Rectal smooth muscle tissue (tissue), 1 donor: ENCODE results near the gene APBA1.
"Not testable (repeated sequence)": the region's sequence is repeated elsewhere in the genome, so short reads cannot be mapped to it uniquely, and the experiment has no call there.

ENCODE experiments used
- H3K27ac ChIP-seq: one replicate; pipeline ENCODE4 v1.7.0; 2013; ENCODE audit warnings: low read depth, low read length, inconsistent platforms
- H3K27me3 ChIP-seq: one replicate; pipeline ENCODE4 v1.7.0; 2013; ENCODE audit warnings: low read length; ENCODE audit not compliant: control insufficient read depth, insufficient read depth
- H3K36me3 ChIP-seq: one replicate; pipeline ENCODE4 v1.7.0; 2013; ENCODE audit warnings: low read length; ENCODE audit not compliant: control insufficient read depth, insufficient read depth
- H3K4me1 ChIP-seq: one replicate; pipeline ENCODE4 v1.7.0; 2013; ENCODE audit warnings: low read length; ENCODE audit not compliant: control insufficient read depth, insufficient read depth
- H3K4me3 ChIP-seq: one replicate; pipeline ENCODE4 v1.7.0; 2013; ENCODE audit warnings: low read length
- H3K9ac ChIP-seq: one replicate; pipeline ENCODE4 v1.7.0; 2013; ENCODE audit warnings: low read length

The APBA1 gene

GRCh38 chr9:69454321-69454720, 217.8 kb downstream of the APBA1 start:
- Histone ChIP-seq H3K36me3 (no peaks in the 10 kb centered on the region), H3K4me1 (no peaks in the 10 kb centered on the region), H3K9ac (no peak overlapping the region), H3K27ac (no peak overlapping the region), H3K4me3 (no peak overlapping the region), H3K27me3 (no peaks in the 10 kb centered on the region)

- Histone ChIP-seq H3K36me3 (no peaks in the 10 kb centered on the region), H3K27ac (no peak overlapping the region)
These were observed 218.4 kb downstream of the APBA1 start for GRCh38 chr9:69453746-69454145.

GRCh38 chr9:69452110-69452782, 219.9 kb downstream of the APBA1 start:
- Histone ChIP-seq H3K27me3 (no peaks in the 10 kb centered on the region), H3K27ac (no peak overlapping the region), H3K4me3 (no peak overlapping the region), H3K4me1 (no peaks in the 10 kb centered on the region), H3K9ac (no peak overlapping the region), H3K36me3 (no peaks in the 10 kb centered on the region)

More at GRCh38 chr9:69453746-69454145, 218.4 kb downstream of the APBA1 start:
- Histone ChIP-seq H3K4me1 (no peaks in the 10 kb centered on the region), H3K4me3 (no peak overlapping the region), H3K9ac (no peak overlapping the region), H3K27me3 (no peaks in the 10 kb centered on the region)

- no peak overlapping the region for H3K27ac ChIP-seq
- no peaks in the 10 kb centered on the region for H3K27me3 ChIP-seq
- no peaks in the 10 kb centered on the region for H3K4me1 ChIP-seq
- no peak overlapping the region for H3K9ac ChIP-seq
- no peak overlapping the region for H3K4me3 ChIP-seq
- no peaks in the 10 kb centered on the region for H3K36me3 ChIP-seq
These were observed 225.7 kb downstream of the APBA1 start for GRCh38 chr9:69446496-69446895.

GRCh38 chr9:69445251-69445650, 226.9 kb downstream of the APBA1 start:
- Histone ChIP-seq H3K27ac (no peak overlapping the region), H3K36me3 (no peaks in the 10 kb centered on the region), H3K9ac (no peak overlapping the region), H3K4me3 (no peak overlapping the region), H3K4me1 (no peaks in the 10 kb centered on the region), H3K27me3 (no peaks in the 10 kb centered on the region)

GRCh38 chr9:69444791-69445190, 227.4 kb downstream of the APBA1 start:
- H3K27ac ChIP-seq, result no peak overlapping the region
- H3K4me1 ChIP-seq, result no peaks in the 10 kb centered on the region
- no peak overlapping the region for H3K9ac ChIP-seq
- no peak overlapping the region for H3K4me3 ChIP-seq
- H3K27me3 ChIP-seq, result no peaks in the 10 kb centered on the region
- no peaks in the 10 kb centered on the region for H3K36me3 ChIP-seq

GRCh38 chr9:69444021-69444420, 228.2 kb downstream of the APBA1 start:
- no peaks in the 10 kb centered on the region for H3K27me3 ChIP-seq
- no peak overlapping the region for H3K27ac ChIP-seq
- H3K4me3 ChIP-seq, result no peak overlapping the region
- H3K9ac ChIP-seq, result no peak overlapping the region
- H3K4me1 ChIP-seq, result no peaks in the 10 kb centered on the region
- H3K36me3 ChIP-seq, result no peaks in the 10 kb centered on the region

GRCh38 chr9:69443178-69443577, 229.0 kb downstream of the APBA1 start:
- H3K4me3 ChIP-seq, result no peak overlapping the region
- H3K4me1 ChIP-seq, result no peaks in the 10 kb centered on the region
- H3K27ac ChIP-seq, result no peak overlapping the region
- no peak overlapping the region for H3K9ac ChIP-seq
- H3K36me3 ChIP-seq, result no peaks in the 10 kb centered on the region
- no peaks in the 10 kb centered on the region for H3K27me3 ChIP-seq

- H3K36me3 ChIP-seq, result no peaks in the 10 kb centered on the region
- H3K4me3 ChIP-seq, result no peak overlapping the region
- no peaks in the 10 kb centered on the region for H3K27me3 ChIP-seq
These were observed 229.7 kb downstream of the APBA1 start for GRCh38 chr9:69442486-69442885.

GRCh38 chr9:69440254-69440955, 231.8 kb downstream of the APBA1 start:
- not testable (repeated sequence) for H3K36me3 ChIP-seq

More at GRCh38 chr9:69442486-69442885, 229.7 kb downstream of the APBA1 start:
- Histone ChIP-seq H3K4me1 (no peaks in the 10 kb centered on the region), H3K9ac (no peak overlapping the region), H3K27ac (no peak overlapping the region)

GRCh38 chr9:69439654-69440053, 232.5 kb downstream of the APBA1 start:
- H3K36me3 ChIP-seq, H3K4me3 ChIP-seq, H3K9ac ChIP-seq, H3K4me1 ChIP-seq, H3K27me3 ChIP-seq, H3K27ac ChIP-seq: not testable (repeated sequence)

More at GRCh38 chr9:69440254-69440955, 231.8 kb downstream of the APBA1 start:
- not testable (repeated sequence) for H3K27me3 ChIP-seq, H3K4me1 ChIP-seq, H3K9ac ChIP-seq, H3K4me3 ChIP-seq, H3K27ac ChIP-seq

GRCh38 chr9:69433968-69434367, 238.2 kb downstream of the APBA1 start:
- Histone ChIP-seq H3K4me1 (no peaks in the 10 kb centered on the region), H3K36me3 (peaks cover 3% of the 10 kb centered on the region), H3K27ac (no peak overlapping the region), H3K27me3 (no peaks in the 10 kb centered on the region), H3K4me3 (no peak overlapping the region), H3K9ac (no peak overlapping the region)

GRCh38 chr9:69433392-69433791, 238.8 kb downstream of the APBA1 start:
- H3K36me3 ChIP-seq, result peaks cover 3% of the 10 kb centered on the region
- H3K27me3 ChIP-seq, result no peaks in the 10 kb centered on the region
- no peak overlapping the region for H3K9ac ChIP-seq

More at GRCh38 chr9:69433392-69433791, 238.8 kb downstream of the APBA1 start:
- Histone ChIP-seq H3K4me3 (no peak overlapping the region), H3K27ac (no peak overlapping the region), H3K4me1 (no peaks in the 10 kb centered on the region)
